K562 (cell line): ENCODE results near the gene ATP1A3. TPM values are rescaled to one million over a fixed set of nuclear protein-coding genes. Genes with fewer than 3 reads are reported as not detected.

Experiments
- ARNT ChIP-seq, 2 experiments: fragments of 450-650 bp; IDR thresholded peaks; 2 replicates each; pipeline ENCODE4 v1.6.1; 2016; ENCODE audit warnings: mild to moderate bottlenecking in 1 of 2
- GATAD2A ChIP-seq: fragments of 450-650 bp; IDR thresholded peaks from 2 replicates; pipeline ENCODE4 v1.6.1; 2017
- NBN ChIP-seq: fragments of 450-650 bp; IDR thresholded peaks from 2 replicates; pipeline ENCODE4 v1.6.1; 2016; ENCODE audit warnings: low read depth, mild to moderate bottlenecking
- NR4A1 ChIP-seq, 2 experiments: fragments of 250-450 bp in 1 of 2; fragments of 450-650 bp in 1 of 2; sonication (Bioruptor Pico) in 1 of 2; IDR thresholded peaks; 2 replicates each; pipeline versions ENCODE4 v1.4.0 to v1.6.1; 2016 to 2020; ENCODE audit warnings: mild to moderate bottlenecking in 2 of 2, missing compliant biosample characterization in 1 of 2, missing genetic modification characterization in 1 of 2, moderate library complexity in 1 of 2
- POLR2G ChIP-seq: fragments of 200-400 bp; formaldehyde crosslinking; IDR thresholded peaks from 2 replicates; pipeline ENCODE4 v1.6.1; 2017; ENCODE audit warnings: low read depth, mild to moderate bottlenecking, antibody characterized with exemption, low read length, moderate library complexity
- SAP30 ChIP-seq: fragments of 200-600 bp; sonication (generic); IDR thresholded peaks from 2 replicates; pipeline ENCODE4 v1.6.1; 2012; ENCODE audit warnings: borderline replicate concordance, low read depth, mild to moderate bottlenecking, moderate library complexity, low read length, control low read depth, inconsistent platforms; ENCODE audit not compliant: insufficient read depth, poor library complexity, severe bottlenecking
- SOX6 ChIP-seq: fragments of 450-650 bp; IDR thresholded peaks from 2 replicates; pipeline ENCODE4 v1.6.1; 2014; ENCODE audit warnings: mild to moderate bottlenecking
- ZFP36 ChIP-seq: fragments of 150-350 bp; IDR thresholded peaks from 2 replicates; pipeline ENCODE4 v1.6.1; 2018; ENCODE audit warnings: low read length, low read depth; ENCODE audit not compliant: partially characterized antibody
- polyA plus RNA-seq, 8 experiments: library from polyadenylated mRNA; depleted of rRNA in 4 of 8; stranded (reverse) in 5 of 8; unstranded in 3 of 8; fragments of >200 nt; fragmentation: Nextera tagmentation in 2 of 8; fragmentation: Illumina TruSeq in 1 of 8; extraction: Ambion mirVana in 2 of 8; extraction: Trizol in 1 of 8; gene quantifications; 2 replicates each; pipeline versions ENCODE4 v1.2.1 to v1.2.3, GENCODE V29; 2011 to 2014; ENCODE audit warnings: inconsistent platforms in 1 of 8, missing spikeins in 1 of 8
- total RNA-seq, 7 experiments: library from RNA; depleted of rRNA in 6 of 7; stranded (reverse); fragments of >200 nt in 6 of 7; fragmentation: Illumina TruSeq in 2 of 7; extraction: Trizol in 2 of 7; gene quantifications; 2 replicates each; pipeline versions ENCODE4 v1.2.1 to v1.2.3, GENCODE V29; 2011 to 2021; ENCODE audit warnings: low replicate concordance in 1 of 7
- TF ChIP-seq, protein P1 (sequence below), 2 experiments: fragments of 150-350 bp in 1 of 2; IDR thresholded peaks; 2 replicates each; pipeline ENCODE4 v1.6.1; 2012 to 2016; ENCODE audit warnings: low read depth in 2 of 2, low read length in 2 of 2, mild to moderate bottlenecking in 1 of 2, moderate library complexity in 1 of 2
- TF ChIP-seq, protein P2 (sequence below), 2 experiments: fragments of 450-650 bp; IDR thresholded peaks; 2 replicates each; pipeline ENCODE4 v1.6.1; 2018; ENCODE audit warnings: mild to moderate bottlenecking in 2 of 2, low read depth in 1 of 2; ENCODE audit not compliant: partially characterized antibody in 2 of 2
- TF ChIP-seq, protein P3 (sequence below): fragments of 250-450 bp; sonication (Bioruptor Pico); IDR thresholded peaks from 2 replicates; pipeline ENCODE4 v1.5.0; 2021
- TF ChIP-seq, protein P4 (sequence below): sonication (generic); formaldehyde crosslinking; IDR thresholded peaks from 2 replicates; pipeline ENCODE4 v1.8.1; 2023; ENCODE audit warnings: mild to moderate bottlenecking, missing genetic modification reagents
- TF ChIP-seq, protein P5 (sequence below): sonication (generic); formaldehyde crosslinking; IDR thresholded peaks from 2 replicates; pipeline ENCODE4 v1.8.0; 2023; ENCODE audit warnings: mild to moderate bottlenecking, missing genetic modification reagents

ATP1A3 gene
- total and polyA plus RNA-seq, 9 of the 15 experiments (the other 6 are each of a cell fraction or from before 2014, with no cell fraction given): 0.03 to 1.0 (median 0.17) TPM; not detected in 3

DNA sequence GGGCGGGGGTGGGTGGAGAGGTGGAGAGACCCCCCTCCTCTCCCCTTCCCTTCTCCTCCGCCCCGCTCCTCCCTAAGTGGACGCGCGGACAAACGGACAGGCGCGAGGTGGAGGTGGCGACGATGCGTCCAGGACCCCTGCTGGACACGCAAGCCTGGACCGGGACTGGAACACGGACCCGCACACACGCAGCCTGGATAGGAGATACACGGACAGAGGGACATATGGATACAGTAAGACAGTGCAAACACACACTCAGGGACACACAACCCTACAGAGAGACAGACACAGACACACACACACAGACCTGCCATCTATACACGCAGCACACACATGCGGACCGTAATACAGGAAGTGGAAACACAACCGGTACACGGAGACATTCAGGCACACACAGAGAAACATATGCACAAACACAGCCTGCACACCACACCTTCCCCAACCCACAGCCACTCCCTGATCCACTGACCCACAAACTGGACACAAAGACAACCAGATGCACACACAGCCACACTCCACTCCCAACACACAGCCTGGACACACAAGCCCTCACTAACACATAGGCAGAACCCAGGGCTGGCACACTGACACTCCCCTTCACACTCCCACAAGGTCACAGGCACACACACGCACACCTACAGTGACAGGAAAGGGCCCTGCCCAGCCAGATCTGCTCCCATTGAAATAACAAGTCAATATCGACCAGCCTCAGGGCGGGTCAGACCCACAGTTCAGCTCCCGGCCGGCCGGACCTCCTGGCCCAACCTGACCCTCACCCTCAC, 65.1 kb downstream of the ATP1A3 start (continued):
- TF ChIP-seq, protein P1, sequence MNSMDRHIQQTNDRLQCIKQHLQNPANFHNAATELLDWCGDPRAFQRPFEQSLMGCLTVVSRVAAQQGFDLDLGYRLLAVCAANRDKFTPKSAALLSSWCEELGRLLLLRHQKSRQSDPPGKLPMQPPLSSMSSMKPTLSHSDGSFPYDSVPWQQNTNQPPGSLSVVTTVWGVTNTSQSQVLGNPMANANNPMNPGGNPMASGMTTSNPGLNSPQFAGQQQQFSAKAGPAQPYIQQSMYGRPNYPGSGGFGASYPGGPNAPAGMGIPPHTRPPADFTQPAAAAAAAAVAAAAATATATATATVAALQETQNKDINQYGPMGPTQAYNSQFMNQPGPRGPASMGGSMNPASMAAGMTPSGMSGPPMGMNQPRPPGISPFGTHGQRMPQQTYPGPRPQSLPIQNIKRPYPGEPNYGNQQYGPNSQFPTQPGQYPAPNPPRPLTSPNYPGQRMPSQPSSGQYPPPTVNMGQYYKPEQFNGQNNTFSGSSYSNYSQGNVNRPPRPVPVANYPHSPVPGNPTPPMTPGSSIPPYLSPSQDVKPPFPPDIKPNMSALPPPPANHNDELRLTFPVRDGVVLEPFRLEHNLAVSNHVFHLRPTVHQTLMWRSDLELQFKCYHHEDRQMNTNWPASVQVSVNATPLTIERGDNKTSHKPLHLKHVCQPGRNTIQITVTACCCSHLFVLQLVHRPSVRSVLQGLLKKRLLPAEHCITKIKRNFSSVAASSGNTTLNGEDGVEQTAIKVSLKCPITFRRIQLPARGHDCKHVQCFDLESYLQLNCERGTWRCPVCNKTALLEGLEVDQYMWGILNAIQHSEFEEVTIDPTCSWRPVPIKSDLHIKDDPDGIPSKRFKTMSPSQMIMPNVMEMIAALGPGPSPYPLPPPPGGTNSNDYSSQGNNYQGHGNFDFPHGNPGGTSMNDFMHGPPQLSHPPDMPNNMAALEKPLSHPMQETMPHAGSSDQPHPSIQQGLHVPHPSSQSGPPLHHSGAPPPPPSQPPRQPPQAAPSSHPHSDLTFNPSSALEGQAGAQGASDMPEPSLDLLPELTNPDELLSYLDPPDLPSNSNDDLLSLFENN (IDR thresholded peaks at IDR 0.05; ENCODE audit: low read depth in 2 of 2, low read length in 2 of 2): no peak
- TF ChIP-seq, protein P2, sequence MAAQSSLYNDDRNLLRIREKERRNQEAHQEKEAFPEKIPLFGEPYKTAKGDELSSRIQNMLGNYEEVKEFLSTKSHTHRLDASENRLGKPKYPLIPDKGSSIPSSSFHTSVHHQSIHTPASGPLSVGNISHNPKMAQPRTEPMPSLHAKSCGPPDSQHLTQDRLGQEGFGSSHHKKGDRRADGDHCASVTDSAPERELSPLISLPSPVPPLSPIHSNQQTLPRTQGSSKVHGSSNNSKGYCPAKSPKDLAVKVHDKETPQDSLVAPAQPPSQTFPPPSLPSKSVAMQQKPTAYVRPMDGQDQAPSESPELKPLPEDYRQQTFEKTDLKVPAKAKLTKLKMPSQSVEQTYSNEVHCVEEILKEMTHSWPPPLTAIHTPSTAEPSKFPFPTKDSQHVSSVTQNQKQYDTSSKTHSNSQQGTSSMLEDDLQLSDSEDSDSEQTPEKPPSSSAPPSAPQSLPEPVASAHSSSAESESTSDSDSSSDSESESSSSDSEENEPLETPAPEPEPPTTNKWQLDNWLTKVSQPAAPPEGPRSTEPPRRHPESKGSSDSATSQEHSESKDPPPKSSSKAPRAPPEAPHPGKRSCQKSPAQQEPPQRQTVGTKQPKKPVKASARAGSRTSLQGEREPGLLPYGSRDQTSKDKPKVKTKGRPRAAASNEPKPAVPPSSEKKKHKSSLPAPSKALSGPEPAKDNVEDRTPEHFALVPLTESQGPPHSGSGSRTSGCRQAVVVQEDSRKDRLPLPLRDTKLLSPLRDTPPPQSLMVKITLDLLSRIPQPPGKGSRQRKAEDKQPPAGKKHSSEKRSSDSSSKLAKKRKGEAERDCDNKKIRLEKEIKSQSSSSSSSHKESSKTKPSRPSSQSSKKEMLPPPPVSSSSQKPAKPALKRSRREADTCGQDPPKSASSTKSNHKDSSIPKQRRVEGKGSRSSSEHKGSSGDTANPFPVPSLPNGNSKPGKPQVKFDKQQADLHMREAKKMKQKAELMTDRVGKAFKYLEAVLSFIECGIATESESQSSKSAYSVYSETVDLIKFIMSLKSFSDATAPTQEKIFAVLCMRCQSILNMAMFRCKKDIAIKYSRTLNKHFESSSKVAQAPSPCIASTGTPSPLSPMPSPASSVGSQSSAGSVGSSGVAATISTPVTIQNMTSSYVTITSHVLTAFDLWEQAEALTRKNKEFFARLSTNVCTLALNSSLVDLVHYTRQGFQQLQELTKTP (IDR thresholded peaks at IDR 0.05; ENCODE audit: low read depth in 1 of 2, partially characterized antibody in 2 of 2): peak; percentile 61 to 87
- TF ChIP-seq, protein P3, sequence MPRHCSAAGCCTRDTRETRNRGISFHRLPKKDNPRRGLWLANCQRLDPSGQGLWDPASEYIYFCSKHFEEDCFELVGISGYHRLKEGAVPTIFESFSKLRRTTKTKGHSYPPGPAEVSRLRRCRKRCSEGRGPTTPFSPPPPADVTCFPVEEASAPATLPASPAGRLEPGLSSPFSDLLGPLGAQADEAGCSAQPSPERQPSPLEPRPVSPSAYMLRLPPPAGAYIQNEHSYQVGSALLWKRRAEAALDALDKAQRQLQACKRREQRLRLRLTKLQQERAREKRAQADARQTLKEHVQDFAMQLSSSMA (CRISPR knock-in tag): no peak
- TF ChIP-seq, protein P4, sequence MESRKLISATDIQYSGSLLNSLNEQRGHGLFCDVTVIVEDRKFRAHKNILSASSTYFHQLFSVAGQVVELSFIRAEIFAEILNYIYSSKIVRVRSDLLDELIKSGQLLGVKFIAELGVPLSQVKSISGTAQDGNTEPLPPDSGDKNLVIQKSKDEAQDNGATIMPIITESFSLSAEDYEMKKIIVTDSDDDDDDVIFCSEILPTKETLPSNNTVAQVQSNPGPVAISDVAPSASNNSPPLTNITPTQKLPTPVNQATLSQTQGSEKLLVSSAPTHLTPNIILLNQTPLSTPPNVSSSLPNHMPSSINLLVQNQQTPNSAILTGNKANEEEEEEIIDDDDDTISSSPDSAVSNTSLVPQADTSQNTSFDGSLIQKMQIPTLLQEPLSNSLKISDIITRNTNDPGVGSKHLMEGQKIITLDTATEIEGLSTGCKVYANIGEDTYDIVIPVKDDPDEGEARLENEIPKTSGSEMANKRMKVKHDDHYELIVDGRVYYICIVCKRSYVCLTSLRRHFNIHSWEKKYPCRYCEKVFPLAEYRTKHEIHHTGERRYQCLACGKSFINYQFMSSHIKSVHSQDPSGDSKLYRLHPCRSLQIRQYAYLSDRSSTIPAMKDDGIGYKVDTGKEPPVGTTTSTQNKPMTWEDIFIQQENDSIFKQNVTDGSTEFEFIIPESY (CRISPR knock-in tag): 0 out of 2 replicates have a peak, but pooled peaks have one; percentile 28
- peak in 1 of 2 experiments; percentile 63; a peak in 2 of 4 replicates for TF ChIP-seq ARNT (IDR thresholded peaks at IDR 0.05)
- TF ChIP-seq, protein P5, sequence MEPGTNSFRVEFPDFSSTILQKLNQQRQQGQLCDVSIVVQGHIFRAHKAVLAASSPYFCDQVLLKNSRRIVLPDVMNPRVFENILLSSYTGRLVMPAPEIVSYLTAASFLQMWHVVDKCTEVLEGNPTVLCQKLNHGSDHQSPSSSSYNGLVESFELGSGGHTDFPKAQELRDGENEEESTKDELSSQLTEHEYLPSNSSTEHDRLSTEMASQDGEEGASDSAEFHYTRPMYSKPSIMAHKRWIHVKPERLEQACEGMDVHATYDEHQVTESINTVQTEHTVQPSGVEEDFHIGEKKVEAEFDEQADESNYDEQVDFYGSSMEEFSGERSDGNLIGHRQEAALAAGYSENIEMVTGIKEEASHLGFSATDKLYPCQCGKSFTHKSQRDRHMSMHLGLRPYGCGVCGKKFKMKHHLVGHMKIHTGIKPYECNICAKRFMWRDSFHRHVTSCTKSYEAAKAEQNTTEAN (CRISPR knock-in tag): 0 out of 2 replicates have a peak, but pooled peaks have one; percentile 77
- peak; percentile 16; the same call in 1 of the 2 replicates for TF ChIP-seq SOX6
- TF ChIP-seq POLR2G: peak; percentile 61; the same call in 1 of the 2 replicates
- TF ChIP-seq NR4A1 (CRISPR knock-in tag; IDR thresholded peaks at IDR 0.05): no peak
- peak; percentile 63; the same call in 1 of the 2 replicates for TF ChIP-seq NR4A1 (tag; IDR thresholded peaks at IDR 0.05)
- TF ChIP-seq SAP30: peak; percentile 58
- TF ChIP-seq GATAD2A: peak; percentile 62
- TF ChIP-seq NBN: peak; percentile 80
- TF ChIP-seq ZFP36: peak; percentile 15
